NCI-H2081 treated with DMSO at 0.1 percent for 48 hours (cell line): ENCODE measurements around the gene TSHZ3.

Experiments used
- DNase-seq: peaks from one replicate; lab custom pipeline; 2025; lab: John Stamatoyannopoulos, UW

The TSHZ3 gene

GRCh38 chr19:31354799-31355664, 5.8 kb upstream of the TSHZ3 start:
- no peak for DNase-seq

DNA sequence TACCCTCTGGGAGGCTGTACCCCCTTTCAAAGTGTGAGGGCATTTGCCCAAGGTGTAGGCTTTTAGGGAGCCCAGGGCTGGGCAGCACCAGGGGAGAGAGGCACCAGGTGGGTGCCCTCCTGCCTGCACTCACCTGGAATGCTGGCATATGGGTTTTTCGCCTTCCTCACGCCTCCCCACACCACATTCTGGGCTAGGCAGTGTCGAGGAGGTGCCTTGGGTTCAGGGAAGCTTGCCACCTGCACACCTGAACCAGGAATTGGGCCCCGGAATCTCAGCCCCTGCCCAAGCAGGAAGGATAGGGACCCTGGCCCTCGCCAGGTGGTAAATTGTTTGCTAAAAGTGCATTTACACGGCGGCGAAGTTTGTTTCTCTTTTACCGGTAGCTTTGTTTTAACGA, 5.1 kb upstream of the TSHZ3 start:
- no peak for DNase-seq

DNA sequence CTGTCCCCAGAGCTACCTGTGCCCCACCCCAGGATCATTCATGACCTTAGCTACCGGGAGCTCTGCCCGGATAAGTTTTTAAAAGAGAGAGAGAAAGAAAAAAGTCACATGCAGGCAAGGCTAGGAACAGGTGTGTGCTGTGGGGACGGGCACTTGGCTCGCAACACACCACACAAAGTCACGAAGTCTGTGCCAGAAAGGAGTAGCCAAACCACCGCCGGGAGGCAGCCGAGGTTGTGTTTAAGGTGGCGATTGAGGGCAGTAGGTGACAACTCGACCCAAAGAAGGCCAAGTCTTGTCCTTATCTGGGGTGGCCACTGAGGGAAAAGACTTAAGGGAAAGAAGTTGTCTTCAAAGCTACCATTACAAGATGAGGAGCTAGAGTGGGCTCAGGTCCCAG, 4.6 kb upstream of the TSHZ3 start:
- no peak for DNase-seq

- no peak for DNase-seq
Measured at GRCh38 chr19:31352782-31353651, 3.8 kb upstream of the TSHZ3 start.

DNA sequence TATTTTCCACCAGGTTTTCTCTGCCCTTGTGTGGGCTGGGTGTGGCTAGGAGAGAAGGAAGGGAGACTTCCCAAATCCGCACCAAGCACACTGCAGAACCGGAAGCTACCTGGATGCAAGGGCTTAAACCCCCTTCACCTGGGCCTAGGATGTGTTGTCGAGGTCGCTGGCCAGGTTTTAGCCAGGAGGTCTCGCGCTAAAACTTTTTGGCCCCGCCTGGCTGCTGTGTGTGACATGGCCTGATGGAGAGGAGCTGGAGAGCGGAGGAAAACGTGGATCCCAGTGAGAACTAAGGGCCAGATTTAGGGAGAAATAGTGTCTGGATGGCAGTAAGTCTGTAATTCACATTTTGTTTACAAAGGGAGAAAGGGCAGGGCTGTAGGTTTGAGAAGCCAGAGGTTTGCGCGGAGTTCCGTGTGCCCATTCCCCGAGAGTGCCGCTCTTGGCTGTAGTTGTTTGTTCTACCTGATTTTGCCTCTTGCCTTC, 3.1 kb upstream of the TSHZ3 start:
- DNase-seq = no peak

DNA sequence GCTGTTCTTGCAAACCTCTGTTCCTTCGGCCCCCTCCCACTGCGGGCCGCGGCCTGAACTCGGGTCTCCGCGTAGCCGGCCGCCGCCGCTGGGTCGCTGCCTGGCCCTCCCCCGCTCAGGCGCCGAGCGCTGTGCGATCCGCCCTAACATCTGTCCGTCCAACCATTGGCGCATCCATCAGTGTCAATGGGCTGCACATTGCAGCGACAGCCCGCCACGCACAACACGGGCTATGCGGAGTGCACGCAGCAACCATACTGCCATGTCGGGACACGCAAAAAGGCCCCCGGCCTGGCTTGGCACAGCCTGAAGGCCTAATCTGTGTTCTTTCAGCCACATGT, 2.6 kb upstream of the TSHZ3 start:
- no peak for DNase-seq

DNA sequence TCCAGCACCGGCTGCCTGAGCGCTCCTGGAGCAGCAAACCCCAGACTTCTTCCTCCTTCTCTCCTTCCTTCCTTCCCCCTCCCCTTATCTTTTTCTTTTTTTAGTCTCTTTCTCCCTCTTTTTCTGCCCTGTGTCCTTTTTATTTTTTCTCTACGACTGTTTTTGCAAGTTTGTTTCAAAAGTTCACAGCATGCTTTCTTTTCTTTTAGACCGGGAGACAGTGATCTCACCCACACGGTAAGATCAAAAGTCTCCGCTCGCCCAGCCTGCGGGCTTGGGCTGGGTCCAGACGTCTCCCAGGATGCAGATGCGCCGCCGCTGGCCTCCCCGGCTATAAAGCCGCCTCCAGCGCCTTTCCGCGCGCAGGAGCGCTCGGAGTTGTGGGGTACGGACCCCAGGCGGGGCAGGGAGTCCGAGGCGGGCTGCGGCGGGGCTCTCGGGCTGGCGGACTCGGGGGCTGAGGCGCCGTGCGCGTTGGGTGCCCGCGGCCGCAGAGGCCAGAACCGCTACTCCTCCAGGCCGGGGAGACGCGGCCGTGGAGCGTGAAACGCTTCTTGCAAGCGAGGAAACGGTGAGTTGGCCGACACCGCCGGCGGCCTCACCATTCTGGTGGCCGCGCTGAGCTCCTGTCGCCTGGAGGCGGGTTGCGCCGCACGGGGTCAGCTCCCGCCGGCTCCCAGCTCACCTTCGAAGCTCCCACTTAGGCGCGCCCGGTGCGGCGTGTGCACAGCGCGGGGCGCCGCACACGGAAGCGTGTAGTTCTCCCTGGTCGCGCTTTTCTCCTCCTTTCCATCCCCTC, 2.0 kb upstream of the TSHZ3 start:
- no peak for DNase-seq

DNA sequence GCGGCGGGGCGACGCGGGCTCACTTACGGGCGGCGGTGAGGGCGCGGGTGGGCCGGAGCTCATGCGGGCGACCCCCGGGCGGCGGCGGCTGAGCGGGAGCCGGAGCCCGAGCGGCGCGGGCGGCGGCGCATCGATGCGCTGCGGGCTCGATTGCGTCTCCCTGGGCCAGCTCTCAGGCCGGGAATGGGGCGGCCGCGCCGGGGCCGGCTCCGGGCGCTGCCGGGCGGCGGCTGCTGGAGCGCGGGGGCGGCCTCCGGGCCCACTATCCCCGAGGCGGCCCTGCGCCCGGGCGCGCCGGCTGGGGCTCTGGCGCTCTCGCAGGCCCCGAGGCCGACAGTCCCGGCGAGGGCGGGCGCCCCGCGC, 1.4 kb upstream of the TSHZ3 start:
- DNase-seq = no peak

GRCh38 chr19:31350033-31350692, 927 bp upstream of the TSHZ3 start:
- no peak for DNase-seq

DNA sequence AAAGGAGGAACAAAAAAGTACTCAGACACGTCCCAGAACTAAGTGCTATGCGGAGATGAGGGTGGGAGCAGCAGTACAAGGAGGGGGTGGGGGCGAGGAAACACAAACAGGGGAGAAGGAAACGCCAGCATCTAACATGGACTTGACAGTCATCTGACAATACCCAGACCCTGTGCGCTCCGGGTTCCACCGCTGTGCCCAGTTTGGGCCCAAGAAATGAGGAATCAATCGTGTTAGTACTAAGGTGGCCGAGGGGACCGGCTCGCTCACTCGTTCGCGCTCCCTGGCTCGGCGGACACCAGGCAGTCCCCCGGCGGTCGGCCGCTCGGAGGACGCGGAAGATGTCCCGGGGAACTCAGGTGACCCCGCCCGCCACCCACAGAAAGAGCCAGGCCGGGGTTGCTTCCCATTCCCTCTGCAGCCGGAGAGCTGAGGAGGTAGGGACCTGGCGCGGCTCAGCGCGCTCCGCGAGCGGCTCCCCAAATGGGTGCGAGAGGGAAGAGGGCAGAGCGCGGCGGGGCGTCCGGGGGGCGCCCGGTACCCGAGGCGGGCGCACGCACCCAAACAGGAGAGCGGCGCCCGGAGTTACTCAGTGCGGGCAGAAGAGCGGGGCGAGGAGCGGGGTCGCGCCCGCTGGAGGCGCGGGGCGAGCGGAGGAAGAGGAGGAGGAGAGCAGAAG, 616 bp downstream of the TSHZ3 start:
- no peak for DNase-seq

- DNase-seq = no peak
Measured at GRCh38 chr19:31347828-31348392, 1.3 kb downstream of the TSHZ3 start.

GRCh38 chr19:31347354-31347753, 1.9 kb downstream of the TSHZ3 start:
- no peak for DNase-seq

DNA sequence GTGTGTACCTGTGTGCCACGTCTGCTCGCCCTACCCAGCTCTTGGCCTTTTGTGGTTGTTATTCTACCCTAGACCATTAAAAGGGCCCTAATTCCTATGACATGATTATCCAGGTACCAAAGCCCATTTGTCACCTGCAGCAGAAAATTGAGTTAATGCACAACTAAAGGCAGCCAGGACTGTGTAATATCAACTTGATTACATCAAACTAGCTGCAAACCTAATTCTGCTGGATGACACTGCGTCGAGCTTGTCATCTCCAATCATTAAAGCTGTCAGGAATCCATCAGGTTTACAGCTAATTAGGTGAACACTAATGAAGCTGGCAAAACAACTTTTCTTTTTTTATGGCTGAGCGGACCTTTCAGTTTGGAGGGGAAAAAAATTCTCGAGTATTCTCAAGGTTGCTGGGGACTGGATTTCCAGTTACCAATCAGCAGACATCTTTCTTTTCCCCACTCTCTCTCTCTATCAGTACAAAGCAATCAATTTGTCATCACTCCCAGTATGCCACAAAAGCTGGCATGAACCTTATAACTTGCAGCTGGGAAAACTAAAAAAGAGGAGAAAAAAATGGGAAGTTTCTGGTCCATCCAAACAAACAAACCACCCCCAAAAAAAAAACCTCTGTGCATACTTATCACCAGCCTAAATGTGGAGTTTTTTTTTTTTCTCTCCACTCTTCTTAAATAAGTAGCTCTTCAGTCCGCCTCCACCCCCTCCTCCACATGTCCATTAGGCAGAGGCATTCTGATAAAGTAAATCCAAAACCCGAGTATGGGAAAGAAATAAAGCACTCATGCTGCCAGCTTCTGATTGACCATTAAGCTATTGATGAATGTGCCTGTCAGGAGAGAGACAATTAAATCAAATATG, 2.8 kb downstream of the TSHZ3 start:
- DNase-seq = no peak

GRCh38 chr19:31344403-31344802, 4.8 kb downstream of the TSHZ3 start:
- DNase-seq = no peak

DNA sequence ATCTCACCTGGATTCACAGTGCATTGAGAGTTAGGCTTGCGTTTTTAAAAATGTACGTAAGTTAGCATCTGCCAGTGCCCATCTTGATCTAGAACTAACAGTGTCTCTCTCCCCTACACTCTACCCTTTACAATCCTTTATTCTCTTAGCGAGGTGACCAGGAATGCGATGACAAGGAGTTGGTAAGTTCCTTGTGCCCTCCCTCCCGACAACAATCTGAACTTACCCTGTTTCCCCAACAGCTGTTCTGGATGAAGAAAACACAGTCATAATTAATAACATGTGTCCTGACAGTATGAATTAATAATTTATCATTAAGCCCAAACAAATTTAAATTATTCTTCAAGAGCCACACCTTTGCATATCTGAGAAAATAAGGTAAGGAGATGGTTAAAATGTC, 6.3 kb downstream of the TSHZ3 start:
- no peak for DNase-seq

DNA sequence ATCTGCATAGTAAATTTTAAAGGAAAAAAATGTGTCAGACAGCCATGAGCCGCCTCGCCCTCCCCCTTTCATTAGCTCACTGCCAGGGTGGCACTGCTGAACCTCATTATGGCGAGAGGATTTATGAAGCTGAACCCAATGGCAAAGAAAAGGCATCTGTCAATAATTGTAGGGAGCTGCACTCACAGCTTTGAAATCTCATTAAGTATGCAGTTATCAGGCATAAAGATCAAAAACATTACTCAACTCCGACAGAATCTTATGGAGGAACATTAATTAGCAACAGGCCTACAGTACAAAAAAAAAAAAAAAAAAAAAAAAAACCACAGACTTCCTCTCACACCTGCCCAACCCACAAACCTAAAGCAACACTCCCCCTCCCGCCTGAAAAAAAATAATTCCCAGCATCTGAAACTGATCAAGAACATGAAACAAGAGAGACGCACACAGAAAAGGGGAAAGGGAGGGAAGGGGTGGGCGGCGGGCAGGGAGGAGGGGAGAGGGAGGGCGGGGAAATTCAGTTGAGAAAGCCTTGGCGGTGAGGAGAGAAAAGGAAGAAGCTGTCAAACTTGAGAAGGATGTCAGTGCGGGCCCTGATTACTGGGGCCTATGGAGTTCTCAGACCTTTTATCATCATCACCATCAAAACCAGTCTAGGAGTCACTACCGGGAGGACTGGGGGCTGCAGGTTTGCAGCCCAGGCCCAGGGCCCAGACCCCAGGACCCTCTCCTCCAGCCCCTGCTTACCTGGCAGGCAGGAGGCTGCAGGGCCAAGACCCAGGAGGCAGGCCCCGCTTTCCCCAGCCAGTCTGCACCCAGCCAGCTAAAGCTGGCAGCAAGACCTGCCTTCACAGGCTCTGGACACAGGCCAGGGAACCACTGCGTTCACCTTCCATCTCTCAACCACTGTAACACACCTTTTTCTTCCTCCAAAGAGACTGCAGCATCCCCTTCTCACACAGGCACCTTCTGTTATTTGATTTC, 8.9 kb downstream of the TSHZ3 start:
- no peak for DNase-seq

- no peak for DNase-seq
Measured at GRCh38 chr19:31339411-31339810, 9.8 kb downstream of the TSHZ3 start.

DNA sequence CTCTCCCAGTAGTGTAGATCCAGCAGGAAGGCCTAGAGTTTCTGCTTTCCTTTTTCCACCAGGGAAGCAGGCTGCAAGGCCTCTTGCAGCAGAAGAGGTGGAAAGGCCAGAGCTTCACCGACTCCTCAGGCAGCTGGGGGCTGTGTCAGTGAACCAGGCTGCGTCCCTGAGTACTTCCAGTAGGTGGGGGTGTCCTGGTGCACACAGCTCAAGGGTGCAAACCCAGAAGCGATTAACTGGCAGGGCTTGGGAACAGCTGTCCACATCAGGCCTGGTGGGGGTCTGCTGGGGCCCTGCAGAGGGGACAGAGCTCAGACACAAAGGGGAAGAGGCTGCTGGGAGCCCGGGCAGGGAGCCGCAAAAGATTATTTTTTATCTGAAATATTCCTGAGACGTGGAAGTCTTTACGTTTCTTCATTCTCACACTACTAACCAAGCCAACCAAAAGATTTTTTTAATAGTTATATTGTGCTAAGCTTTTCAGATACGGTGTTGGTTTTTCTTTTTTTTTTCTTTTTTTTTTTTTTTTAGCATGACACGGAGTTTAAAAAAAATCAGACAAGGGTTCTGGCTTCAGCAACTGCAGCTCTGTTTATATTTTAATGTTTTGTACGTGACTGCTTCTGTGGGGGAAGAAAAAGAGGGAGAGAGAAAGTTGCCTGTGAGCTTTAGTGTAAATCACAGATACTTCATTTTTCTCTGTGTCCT, 11.0 kb downstream of the TSHZ3 start:
- DNase-seq = no peak
